NCI-H187 (cell line): ENCODE data around the gene ZC3H14.
"Not testable (repeated sequence)": the region's sequence is repeated elsewhere in the genome, so short reads cannot be mapped to it uniquely, and the experiment has no call there.

ENCODE experiments used
- DNase-seq, 2 experiments: peaks; one replicate each; lab custom pipeline; 2025; lab: John Stamatoyannopoulos, UW

Gene ZC3H14

GRCh38 chr14:88562831-88563686, at the start of gene ZC3H14:
Gene ZC3H14, plus strand, starts transcription at chr14:88563037. Its CDS starts 97 bp downstream, at chr14:88563134.
- DNase-seq = peak; percentile 86 to 93

- DNase-seq = no peak
Observed at GRCh38 chr14:88515499-88516221, 47.2 kb upstream of the ZC3H14 start.

- no peak for DNase-seq
Observed at GRCh38 chr14:88516861-88517357, 45.9 kb upstream of the ZC3H14 start.

- DNase-seq = no peak
Observed at GRCh38 chr14:88518592-88519512, 44.0 kb upstream of the ZC3H14 start.

GRCh38 chr14:88519907-88520306, 42.9 kb upstream of the ZC3H14 start:
- DNase-seq = no peak

- no peak for DNase-seq
Observed at GRCh38 chr14:88521818-88522217, 41.0 kb upstream of the ZC3H14 start.

- DNase-seq = no peak
Observed at GRCh38 chr14:88522393-88522792, 40.4 kb upstream of the ZC3H14 start.

- not testable (repeated sequence) for DNase-seq
Observed at GRCh38 chr14:88529889-88530288, 32.9 kb upstream of the ZC3H14 start.

- DNase-seq = no peak
Observed at GRCh38 chr14:88533064-88533602, 29.7 kb upstream of the ZC3H14 start.

DNA sequence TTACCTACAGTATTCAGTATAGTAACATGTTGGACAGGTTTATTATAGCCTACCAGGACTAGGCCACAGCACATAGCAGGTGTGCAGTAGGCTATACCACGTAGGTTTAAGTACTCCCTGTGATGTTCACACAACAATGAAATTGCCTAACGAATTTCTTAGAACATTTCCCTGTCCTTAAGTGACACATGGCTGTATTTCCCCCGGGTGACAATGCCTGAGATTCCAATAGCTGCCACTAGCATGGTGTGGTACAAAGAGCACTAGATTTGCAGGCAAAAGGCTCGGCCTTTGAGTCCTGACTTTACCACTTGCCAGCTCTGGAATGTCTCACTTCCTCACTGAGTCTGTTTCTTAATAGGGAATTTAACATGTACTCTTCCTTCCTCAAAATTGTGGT, 27.7 kb upstream of the ZC3H14 start:
- DNase-seq = no peak

DNA sequence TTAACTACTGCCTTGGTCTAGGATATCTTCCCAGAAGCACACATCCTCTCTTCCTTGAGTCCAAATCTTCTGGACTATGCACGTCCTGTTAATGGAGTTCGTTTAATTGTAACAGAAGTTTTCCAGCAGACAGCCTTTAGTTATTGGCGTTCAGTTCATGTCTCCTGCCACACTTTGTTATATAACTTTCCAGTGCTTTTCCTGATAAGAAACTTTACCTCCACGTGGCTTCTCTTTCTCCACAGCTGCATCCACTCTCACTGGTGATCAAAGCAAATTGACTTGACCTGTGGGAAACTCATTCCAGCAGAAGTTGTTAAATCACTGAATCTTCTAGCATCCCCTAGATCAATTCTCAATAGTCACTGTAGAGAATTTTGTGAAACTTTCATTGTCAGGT, 27.0 kb upstream of the ZC3H14 start:
- DNase-seq = no peak

- DNase-seq = no peak
Observed at GRCh38 chr14:88541324-88541723, 21.5 kb upstream of the ZC3H14 start.

GRCh38 chr14:88542857-88543795, 19.7 kb upstream of the ZC3H14 start:
- DNase-seq = no peak

DNA sequence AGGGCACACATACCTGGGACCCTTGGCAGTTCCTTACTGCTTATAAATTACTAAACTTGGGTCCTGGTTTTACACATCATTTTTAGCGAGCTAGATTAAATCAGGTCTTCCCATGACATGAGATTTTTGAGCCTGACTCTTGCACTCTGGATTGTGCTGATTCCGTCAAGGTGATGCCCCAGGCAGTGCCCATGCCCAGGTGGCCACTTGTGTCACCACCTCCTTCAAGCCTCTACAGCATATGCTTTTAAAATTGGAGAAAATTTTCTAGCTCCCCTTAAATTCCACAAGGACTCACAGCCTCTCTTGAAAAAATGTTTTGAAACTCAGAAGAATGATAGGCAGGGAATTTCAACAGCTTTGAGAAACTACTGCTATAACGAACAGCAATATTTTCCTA, 17.6 kb upstream of the ZC3H14 start:
- no peak for DNase-seq

- no peak for DNase-seq
Observed at GRCh38 chr14:88546621-88547385, 16.0 kb upstream of the ZC3H14 start.

GRCh38 chr14:88547386-88547780, 15.5 kb upstream of the ZC3H14 start:
- no peak for DNase-seq

- DNase-seq = no peak
Observed at GRCh38 chr14:88550078-88550477, 12.8 kb upstream of the ZC3H14 start.

- DNase-seq = peak; percentile 32 to 34
Observed at GRCh38 chr14:88551094-88551870, 11.6 kb upstream of the ZC3H14 start.

GRCh38 chr14:88551980-88552431, 10.8 kb upstream of the ZC3H14 start:
- no peak for DNase-seq
